VCaP (cell line): Measurements from ENCODE around the gene ATP2C1.
"Not testable (repeated sequence)": the region's sequence is repeated elsewhere in the genome, so short reads cannot be mapped to it uniquely, and the experiment has no call there.

Experiments used
- H3K27ac ChIP-seq: fragments of 450-650 bp; 2 replicates; pipeline ENCODE4 v1.5.1; 2017
- CTCF ChIP-seq: fragments of 450-650 bp; conservative IDR thresholded peaks from 2 replicates; pipeline ENCODE4 v1.5.1; 2017; ENCODE audit warnings: mild to moderate bottlenecking, moderate library complexity

Gene ATP2C1

GRCh38 chr3:130853581-130853980, 40.3 kb upstream of the ATP2C1 start:
- no peak for TF ChIP-seq CTCF
- H3K27ac ChIP-seq = peak overlapping the region; percentile 100

- no peak for TF ChIP-seq CTCF
- H3K27ac ChIP-seq = peak overlapping the region; percentile 100; the same call in 1 of the 2 replicates
These were observed 39.5 kb upstream of the ATP2C1 start for GRCh38 chr3:130854208-130854864.

GRCh38 chr3:130857336-130858026, 36.4 kb upstream of the ATP2C1 start:
- H3K27ac ChIP-seq = no peak overlapping the region

GRCh38 chr3:130862130-130862529, 31.8 kb upstream of the ATP2C1 start:
- not testable (repeated sequence) for H3K27ac ChIP-seq

More at GRCh38 chr3:130857336-130858026, 36.4 kb upstream of the ATP2C1 start:
- no peak for TF ChIP-seq CTCF

GRCh38 chr3:130865489-130865888, 28.4 kb upstream of the ATP2C1 start:
- TF ChIP-seq CTCF = no peak
- no peak overlapping the region for H3K27ac ChIP-seq

- no peak overlapping the region for H3K27ac ChIP-seq
- no peak for TF ChIP-seq CTCF
These were observed 27.6 kb upstream of the ATP2C1 start for GRCh38 chr3:130866327-130866726.

GRCh38 chr3:130870423-130870822, 23.5 kb upstream of the ATP2C1 start:
- no peak for TF ChIP-seq CTCF
- H3K27ac ChIP-seq = no peak overlapping the region

- H3K27ac ChIP-seq = no peak overlapping the region
- no peak for TF ChIP-seq CTCF
These were observed 17.3 kb upstream of the ATP2C1 start for GRCh38 chr3:130876594-130876993.
